IPS-18c (cell line): Measurements from ENCODE around the gene MAP7D1.

Experiments used
- H3K4me3 ChIP-seq: 2 replicates; pipeline ENCODE4 v1.7.0; 2013; ENCODE audit warnings: low read depth, mild to moderate bottlenecking, low read length, moderate library complexity; ENCODE audit not compliant: insufficient read depth
- H3K9me3 ChIP-seq: one replicate; pipeline ENCODE4 v1.6.1; 2013; ENCODE audit warnings: mild to moderate bottlenecking, low read length, moderate library complexity; ENCODE audit not compliant: control insufficient read depth, insufficient read depth

Gene MAP7D1

DNA sequence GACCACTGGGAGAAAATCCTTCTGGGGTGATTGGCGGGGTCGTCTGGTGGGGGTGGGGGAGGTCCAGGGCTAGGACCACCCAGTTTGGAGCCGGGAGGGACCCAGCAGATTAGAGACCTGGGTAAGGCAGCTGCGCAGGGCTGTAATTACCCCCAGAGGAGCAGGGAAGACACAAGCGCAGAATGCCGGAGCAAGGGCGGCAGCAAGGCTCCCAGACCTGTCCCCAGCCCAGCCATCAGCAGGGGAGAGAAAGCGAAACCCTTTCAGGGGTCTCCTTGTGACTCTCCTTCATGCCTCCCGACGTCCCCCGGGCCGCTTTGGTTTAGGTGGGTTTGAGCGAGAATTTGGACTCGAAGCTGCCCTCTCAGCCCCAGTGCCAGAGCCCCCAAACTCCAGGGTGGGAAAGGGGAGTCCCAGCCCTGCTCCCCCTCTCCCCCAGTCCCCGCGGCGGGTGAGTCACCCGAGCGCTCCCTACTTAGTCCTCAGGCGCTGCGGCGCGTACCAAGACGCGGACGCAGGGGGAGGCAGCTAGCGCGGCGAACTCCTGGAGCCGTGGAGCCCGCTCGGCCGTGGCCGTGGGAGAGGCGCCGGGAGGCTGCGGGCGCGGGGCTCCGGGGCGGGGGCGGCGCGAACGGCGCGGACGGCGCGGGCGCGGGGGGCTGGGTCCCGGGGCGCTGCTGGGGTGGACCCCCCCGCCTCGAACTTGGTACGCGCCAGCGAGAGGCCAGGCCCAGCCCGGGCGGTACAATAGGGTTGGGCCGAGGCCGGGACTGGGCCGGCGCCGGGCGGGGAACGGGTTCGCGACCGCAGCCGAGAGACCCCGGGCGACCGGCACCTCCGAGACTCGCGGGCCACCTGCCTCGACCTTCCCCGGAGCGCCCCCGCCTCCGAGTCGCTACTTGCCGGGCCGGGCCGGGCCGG is at the start of gene MAP7D1:
Gene MAP7D1, plus strand, starts transcription at position 753 of the 921 bp plus-strand sequence. CDS start 258 bp downstream, outside the sequence.
- H3K4me3 ChIP-seq: peak within 1 kb of the TSS; percentile 90
- no peaks in the 10 kb centered on the region for H3K9me3 ChIP-seq

- Histone ChIP-seq H3K9me3 (no peaks in the 10 kb centered on the region), H3K4me3 (no peak overlapping the region)
Measured at GRCh38 chr1:36106269-36106668, 49.7 kb upstream of the MAP7D1 start.

DNA sequence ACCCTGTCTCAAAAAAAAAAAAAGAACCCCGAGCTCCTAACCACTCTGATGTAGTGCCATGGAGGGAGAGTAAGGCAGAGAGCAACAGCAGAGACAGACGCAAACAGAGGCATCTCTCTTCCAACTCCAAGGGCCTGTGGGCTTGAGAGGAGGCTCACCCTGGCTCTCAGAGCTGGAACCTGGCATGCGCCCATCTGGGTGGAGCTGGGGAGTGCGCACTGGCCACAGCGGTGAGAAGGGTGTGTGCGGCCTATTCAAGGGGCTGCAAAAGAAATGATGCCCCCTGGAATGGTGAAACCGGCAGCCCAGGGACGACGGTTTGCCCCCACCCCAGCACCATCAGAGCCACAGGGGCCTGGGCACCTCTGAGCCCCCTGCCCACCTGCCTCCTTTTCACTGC is 48.6 kb upstream of the MAP7D1 start:
- Histone ChIP-seq H3K9me3 (no peaks in the 10 kb centered on the region), H3K4me3 (no peak overlapping the region)

- Histone ChIP-seq H3K4me3 (no peak overlapping the region), H3K9me3 (no peaks in the 10 kb centered on the region)
Measured at GRCh38 chr1:36108314-36108713, 47.6 kb upstream of the MAP7D1 start.

DNA sequence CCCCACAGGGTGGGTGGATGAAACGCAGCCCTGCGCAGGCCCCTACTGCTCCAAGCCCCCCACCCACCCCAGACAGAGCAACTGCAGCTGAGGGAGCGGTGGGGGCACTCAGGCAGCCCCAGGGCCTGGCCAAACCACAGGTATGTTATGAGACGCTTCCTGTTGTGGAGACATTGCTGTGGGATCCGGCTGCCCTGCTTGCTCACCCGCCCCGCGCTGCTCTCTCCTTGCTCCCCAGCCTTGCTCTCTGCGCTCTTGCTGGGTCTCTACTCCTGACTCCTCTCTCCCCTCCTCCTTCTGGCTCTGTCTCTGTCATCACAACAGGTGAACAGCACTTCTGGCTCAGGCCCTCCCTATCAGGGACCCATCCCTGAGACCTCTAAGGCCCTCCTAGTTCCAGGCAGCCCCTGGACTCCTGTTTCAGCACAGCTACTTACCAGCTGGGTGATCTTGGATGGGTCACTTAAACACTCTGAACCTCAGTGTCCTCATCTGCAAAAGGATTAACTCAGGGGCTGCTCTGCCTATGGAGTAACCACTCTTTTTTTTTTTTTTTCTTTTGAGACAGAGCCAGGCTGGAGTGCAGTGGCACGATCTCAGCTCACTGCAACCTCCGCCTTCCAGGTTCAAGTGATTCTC is 46.8 kb upstream of the MAP7D1 start:
- no peak overlapping the region for H3K4me3 ChIP-seq
- H3K9me3 ChIP-seq: no peaks in the 10 kb centered on the region

- Histone ChIP-seq H3K4me3 (no peak overlapping the region), H3K9me3 (no peaks in the 10 kb centered on the region)
Measured at GRCh38 chr1:36111151-36111550, 44.8 kb upstream of the MAP7D1 start.

DNA sequence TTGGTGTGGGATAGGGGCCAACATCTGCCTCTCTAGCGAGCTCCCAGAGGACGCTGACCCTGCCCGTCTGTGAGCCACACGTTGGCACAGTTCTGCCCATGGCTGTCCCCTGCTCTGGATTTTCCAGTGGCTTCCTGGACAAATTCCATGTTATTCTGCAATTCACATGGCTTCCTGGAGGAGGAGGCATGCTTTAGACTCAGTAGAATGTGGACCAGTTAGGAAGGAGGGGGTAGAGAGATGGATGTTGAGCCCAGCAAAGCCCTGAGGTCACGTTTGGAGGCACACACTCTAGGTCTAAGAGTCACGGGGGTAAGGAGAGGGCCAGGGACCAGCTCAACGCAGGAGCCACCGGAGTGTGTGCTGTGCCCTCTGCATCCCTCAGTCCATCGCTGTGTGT is 43.1 kb upstream of the MAP7D1 start:
- Histone ChIP-seq H3K9me3 (no peaks in the 10 kb centered on the region), H3K4me3 (no peak overlapping the region)

DNA sequence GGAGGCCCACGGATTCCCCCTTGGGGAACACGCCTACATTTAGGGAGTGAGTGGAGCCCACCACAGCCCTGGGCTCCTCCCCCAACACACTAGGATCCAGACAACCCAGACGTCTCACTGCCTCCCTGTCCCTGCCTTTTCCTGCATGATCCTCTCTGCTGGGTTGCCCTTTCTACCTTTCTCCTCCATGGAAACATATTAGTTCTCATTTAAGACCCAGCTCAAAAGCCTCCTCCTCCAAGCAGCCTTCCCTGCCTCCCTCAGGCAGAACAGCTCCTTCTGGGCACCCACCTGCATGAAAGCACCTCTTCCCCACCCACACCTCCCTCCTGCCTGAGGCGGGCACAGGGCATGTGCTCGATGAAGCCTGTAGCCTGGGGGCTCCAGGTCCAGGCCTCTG is 41.6 kb upstream of the MAP7D1 start:
- Histone ChIP-seq H3K4me3 (no peak overlapping the region), H3K9me3 (no peaks in the 10 kb centered on the region)

DNA sequence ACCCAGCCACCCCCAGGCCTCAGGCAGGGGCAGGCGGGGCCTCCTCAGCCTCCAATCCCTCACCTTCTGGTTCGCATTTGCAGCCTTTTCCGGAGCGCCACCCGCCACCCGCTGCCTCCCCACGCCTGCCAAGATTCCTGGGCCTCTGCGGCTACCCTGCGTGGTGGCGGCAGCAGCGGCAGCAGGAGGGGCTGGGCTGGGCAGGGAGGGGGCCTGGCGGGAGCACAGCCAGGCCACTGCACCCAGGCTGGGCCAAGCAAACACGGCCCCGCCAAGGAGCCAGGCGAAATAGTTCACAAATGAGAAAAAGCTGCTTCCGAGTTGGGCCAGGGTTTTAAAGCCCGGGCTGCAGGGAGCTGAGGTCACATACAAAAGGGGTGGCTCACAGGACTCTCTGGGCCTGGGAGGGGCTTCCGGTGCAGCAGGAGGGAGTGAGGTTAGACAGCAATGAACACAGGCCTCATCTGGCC is 40.7 kb upstream of the MAP7D1 start:
- no peak overlapping the region for H3K4me3 ChIP-seq

GRCh38 chr1:36115931-36116330 is 40.0 kb upstream of the MAP7D1 start:
- H3K4me3 ChIP-seq: no peak overlapping the region

More for the DNA sequence above, 40.7 kb upstream of the MAP7D1 start:
- no peaks in the 10 kb centered on the region for H3K9me3 ChIP-seq

GRCh38 chr1:36116901-36117300 is 39.1 kb upstream of the MAP7D1 start:
- Histone ChIP-seq H3K9me3 (no peaks in the 10 kb centered on the region), H3K4me3 (no peak overlapping the region)

More at GRCh38 chr1:36115931-36116330, 40.0 kb upstream of the MAP7D1 start:
- no peaks in the 10 kb centered on the region for H3K9me3 ChIP-seq

- Histone ChIP-seq H3K9me3 (no peaks in the 10 kb centered on the region), H3K4me3 (no peak overlapping the region)
Measured at GRCh38 chr1:36118447-36119204, 37.3 kb upstream of the MAP7D1 start.

DNA sequence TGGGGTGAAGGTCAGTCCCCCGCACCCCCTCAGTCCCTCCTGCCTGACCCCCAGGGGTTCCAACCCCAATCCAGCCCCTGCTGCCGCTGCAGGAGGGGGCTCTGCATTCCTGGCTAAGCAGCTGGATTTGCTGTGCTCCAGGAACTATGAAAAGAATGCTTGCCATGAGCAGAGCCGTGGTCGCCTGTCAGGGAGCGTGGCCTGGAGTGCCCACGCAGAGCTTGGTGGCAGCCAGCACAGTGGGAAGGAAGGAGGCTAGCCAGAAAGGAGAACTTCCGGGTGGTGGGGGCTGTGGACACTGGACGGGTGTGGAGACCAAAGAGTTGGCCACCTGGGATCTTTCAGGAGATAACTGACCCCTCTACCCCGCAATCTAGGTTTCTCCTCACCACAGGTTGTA is 36.5 kb upstream of the MAP7D1 start:
- H3K9me3 ChIP-seq: no peaks in the 10 kb centered on the region

DNA sequence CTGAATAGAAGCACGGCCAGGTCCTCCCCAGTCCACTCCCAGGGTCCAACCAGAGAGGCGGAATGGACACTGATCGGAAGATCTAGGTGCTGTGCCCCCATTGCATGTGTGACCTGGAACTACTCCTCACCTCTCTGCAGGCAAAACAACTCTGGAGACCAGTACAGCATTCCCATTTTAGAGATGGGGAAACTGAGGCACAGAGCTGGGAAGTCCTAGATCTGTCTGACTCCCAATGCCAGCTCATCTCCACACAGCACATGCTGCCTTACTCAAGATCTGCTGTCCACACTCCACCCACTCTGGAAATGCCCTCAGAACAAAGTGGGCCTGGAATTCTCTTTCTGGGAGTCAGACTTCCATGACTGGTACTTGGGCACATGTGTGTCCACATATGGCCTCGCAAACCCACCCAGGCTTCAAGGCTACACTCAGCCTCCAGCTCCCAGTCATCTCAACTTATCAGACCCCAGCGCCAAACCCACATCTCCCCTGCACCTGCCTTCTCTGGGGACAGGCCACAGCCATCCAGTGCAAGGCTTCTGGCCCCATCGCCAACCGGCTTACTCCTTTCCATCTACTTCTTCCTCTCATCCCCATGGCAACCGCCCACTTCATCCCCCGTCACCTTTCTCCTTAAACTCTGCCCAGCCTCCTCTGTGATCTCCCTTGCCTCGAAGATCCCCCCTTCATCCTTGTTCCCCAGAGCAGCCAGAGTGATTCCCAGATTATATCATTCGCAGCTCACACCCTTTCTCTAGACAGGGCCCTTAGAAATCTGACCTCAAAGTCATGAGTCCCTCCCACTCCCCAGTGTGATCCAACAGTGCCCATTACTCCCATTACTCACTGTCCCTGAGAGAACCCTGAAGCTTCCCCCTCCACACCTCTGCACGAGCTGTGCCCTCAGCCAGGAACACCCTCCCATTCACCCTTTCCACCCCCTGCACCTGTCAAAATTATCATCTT is 33.6 kb upstream of the MAP7D1 start:
- Histone ChIP-seq H3K4me3 (no peak overlapping the region), H3K9me3 (no peaks in the 10 kb centered on the region)

More for the DNA sequence above, 36.5 kb upstream of the MAP7D1 start:
- no peak overlapping the region for H3K4me3 ChIP-seq

- H3K9me3 ChIP-seq: no peaks in the 10 kb centered on the region
- no peak overlapping the region for H3K4me3 ChIP-seq
Measured at GRCh38 chr1:36123356-36123755, 32.6 kb upstream of the MAP7D1 start.

DNA sequence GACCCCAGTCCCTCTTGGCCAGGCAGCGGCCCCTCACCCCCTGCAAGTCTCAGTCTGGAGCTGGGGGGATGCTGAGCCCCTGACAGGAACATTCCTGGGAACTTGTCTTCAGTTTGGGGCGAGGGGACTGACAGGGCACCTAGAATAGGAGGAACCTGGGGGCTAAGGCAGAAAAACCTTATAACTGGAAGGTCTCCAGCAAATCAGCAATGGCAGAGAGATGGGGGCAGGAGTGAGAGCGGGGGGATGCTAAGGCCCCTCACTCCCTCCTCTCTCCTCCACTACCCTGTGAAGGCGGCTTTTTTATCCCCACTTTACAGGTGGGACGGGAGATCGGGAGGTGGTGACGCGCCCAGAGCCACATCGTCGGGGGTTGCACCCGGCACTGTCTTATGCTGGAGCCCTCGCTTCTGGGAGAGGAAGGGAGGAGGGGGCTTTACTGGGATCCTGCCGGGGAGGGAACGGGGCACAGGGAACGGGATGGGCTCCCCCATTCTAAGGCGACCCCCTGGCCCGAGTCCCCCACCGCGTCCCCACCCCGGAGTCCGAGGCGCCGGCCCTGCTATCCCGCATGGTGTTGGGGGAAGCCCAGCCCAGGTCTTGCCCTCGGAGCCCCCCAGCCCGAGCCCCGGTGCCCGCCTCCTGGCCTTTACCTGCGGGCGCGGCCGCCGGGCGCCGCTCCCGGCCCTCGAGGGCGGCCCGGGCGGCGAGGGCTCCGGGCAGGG is 31.4 kb upstream of the MAP7D1 start:
- H3K4me3 ChIP-seq: peak overlapping the region; percentile 24; the same call in 1 of the 2 replicates
- H3K9me3 ChIP-seq: no peaks in the 10 kb centered on the region
